ENCODE data around the gene RANBP17.
"Not testable (repeated sequence)": the region's sequence is repeated elsewhere in the genome, so short reads cannot be mapped to it uniquely, and the experiment has no call there.

RANBP17 gene

DNA sequence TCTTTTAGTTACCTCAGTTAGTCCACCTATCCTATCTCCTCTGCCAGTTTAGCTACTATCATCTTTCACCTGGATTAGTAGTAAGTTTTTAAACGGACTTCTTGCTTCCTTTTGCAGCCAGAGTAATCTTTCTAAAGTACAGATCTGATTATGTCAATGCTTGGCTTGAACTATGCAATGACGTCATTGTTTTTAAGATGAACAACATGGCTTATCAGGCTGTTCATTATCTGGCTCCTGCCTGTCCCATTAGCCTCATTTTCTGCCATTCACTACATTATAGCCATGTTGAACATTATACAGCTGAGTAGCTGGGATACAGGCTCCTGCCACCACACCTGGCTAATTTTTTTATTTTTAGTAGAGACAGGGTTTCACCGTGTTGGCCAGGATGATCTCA lies 98.7 kb downstream of the RANBP17 start:
- no peak for DNase-seq (ENCODE audit: low read depth)

DNA sequence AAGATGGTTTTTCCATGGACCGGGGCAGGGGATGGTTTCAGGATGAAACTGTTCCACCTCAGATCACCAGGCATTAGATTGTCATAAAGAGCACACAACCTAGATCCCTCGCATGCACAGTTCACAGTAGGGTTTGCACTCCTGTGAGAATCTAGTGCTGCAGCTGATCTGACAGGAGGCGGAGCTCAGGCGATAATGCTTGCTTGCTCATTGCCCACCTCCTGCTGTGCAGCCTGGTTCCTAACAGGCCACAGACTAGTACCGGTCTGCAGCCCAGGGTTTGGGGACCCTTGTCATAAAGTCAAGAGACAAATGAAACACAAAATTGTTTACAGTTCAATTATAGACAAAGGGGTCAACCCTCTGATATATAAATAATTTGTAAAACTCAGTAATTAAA lies 101.7 kb downstream of the RANBP17 start:
- DNase-seq (ENCODE audit: low read depth), result no peak

DNA sequence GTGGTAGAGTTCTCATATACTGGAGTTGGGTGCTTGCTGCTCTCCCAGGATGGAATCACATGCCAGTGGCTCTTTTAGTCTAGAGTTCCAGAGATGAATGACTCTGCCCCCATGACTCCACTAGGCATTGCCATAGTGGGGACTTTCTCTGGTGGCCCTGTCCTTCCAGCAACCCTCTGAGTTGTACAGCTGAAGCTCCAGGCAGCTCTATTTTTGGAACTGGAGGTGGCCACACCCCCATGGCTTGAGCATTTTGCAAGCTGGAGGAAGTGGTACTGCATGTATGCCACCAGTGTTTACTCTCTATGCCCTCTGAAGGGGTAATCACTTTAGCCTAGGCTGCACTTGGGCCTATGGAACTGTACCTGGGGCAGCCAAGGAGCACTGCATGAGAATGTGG lies 112.6 kb downstream of the RANBP17 start:
- DNase-seq (ENCODE audit: low read depth), result no peak

DNA sequence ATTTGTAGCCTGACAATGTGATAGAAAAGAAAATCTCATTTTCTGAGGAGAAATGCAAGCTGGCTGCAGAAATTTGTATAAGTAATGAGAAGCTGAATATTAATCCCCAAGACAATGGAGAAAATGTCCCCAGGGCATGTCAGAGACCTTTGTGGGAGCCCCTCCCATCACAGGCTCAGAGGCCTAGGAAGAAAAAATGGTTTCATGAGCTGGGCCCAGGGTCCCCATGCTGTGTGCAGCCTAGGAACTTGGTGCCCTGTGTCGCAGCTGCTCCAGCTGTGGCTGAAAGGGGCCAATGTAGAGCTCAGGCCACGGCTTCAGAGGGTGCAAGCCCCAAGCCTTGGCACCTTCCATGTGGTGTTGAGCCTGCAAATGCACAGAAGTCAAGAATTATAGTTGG lies 118.4 kb downstream of the RANBP17 start:
- not testable (repeated sequence) for DNase-seq (ENCODE audit: low read depth)

DNA sequence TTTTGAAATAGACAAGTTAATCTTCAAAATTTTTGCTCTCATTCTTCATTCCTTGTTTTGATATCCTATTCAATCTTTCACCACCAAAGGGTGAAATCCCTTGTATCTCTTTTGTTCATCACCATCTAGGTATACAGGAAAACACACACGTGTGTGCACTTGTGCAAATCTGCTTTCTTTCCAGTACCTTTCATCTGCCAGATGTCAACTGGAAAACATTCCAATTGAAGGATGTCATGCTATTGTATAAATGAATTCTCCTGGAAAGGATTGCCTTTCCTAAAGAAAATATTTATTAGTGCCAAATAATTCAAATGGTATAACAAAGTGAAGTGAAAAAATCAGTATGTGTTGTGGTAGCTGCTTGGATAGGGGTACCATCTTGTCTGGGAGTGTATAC lies 123.7 kb downstream of the RANBP17 start:
- DNase-seq (ENCODE audit: low read depth), result no peak

DNA sequence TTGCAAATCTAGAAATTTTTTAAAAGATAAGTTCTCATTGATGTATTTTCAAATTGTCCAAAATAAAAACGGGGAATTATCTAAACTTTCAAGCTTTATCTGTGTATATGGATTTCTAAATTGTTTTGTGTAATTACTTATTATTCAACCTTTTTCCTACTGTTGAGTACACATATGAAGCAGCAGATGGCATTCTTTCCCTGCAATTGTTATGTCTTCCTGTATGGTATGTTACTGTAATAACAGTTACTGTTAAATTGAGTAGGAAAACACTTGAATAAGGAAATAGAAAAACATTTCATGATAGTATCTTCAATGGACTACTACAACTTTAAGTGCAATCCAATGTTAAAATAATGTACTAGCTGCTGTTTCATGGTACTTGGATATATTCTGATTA lies 124.8 kb downstream of the RANBP17 start:
- DNase-seq (ENCODE audit: low read depth), result peak; percentile 0

DNA sequence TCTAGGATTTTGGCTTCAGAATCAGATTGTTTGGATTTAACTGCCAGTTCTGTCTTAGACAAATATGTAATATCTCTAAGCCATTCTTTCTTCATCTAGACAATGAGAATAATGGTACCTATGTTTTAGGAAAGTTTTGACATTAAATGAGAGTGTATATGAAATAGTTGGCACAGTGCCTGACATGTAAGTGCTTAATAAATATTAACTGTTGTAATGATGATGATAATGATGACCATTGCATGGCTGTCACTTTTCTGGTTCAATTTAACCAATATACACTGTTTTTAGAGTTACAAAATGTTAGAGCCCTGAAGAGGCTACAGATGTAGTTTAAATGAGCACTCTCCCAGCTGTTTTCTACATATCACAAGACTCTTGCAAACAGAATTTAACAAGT lies 131.7 kb downstream of the RANBP17 start:
- no peak for DNase-seq (ENCODE audit: low read depth)

DNA sequence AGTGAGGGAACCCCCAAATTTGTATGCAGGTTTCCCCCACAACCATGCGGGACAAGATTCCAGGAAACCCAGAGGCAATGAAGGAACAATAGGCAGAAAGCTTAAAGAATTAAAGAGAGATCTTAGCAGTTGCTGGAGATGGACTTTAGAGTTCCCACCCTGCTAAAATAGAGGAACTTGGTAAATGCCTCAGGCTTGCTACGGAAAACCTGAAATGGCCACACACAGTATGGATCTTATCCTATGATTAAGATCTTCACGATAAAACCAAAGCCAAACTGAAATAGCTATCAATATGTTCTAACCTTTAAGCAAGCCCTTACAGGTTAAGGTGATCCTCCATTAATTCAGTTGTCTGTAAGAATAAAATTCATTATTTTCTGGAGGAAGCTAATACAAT lies 148.3 kb downstream of the RANBP17 start:
- no peak for DNase-seq (ENCODE audit: low read depth)

DNA sequence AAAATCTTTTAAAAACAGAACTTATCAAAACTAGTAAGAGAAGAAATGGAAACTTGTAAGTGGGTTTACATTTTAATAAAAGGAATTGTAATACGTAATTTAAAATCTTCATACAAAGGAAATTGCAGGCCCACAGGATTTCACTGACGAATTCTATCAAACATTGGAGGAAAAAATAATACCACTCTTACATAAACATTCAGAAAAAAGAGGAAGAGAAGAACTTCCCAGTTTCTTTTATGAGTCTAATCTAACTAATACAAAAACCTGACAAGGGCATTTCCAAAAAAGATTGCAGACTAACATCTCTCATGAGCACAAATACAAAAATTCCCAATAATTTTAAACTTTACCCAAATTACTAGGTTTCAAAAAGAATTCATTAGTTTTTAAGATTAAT lies 149.0 kb downstream of the RANBP17 start:
- DNase-seq (ENCODE audit: low read depth), result no peak

DNA sequence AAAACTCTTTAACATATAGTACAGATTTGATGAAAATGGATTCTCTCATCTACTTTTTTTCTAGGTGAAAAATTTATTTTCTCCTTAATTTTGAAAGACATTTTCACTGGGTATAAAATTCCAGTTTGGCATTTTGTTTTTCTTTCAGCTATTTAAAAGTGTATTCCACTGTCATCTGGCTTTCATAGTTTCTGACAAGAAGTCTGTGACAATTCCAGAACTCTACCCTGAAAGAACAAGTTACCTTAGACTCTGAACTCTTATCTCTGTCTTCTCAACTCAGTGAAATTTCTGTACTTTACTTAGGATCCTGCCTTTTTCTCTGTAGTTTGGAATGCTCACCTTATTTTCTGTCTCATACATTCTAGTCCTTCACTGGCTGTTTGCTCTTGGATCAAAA lies 161.7 kb downstream of the RANBP17 start:
- no peak for DNase-seq (ENCODE audit: low read depth)

DNA sequence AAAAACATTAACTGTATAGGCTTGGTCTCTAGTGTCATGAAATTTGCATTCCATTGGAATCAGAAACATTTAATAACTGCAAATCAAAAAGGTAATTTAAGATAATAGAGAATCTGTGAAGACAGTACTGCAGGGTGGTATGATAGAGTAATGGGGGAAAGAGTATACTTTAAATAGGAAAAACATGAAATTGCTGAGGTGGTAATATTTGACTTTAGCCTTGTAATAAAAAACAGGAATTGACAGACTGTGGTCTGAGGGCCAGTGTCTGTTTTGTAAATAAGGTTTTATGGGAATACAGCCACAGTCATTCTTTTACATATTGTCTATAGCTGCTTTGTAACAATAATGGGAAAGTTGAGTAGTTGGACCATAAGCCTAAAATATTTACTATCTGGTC lies 162.3 kb downstream of the RANBP17 start:
- no peak for DNase-seq (ENCODE audit: low read depth)

DNA sequence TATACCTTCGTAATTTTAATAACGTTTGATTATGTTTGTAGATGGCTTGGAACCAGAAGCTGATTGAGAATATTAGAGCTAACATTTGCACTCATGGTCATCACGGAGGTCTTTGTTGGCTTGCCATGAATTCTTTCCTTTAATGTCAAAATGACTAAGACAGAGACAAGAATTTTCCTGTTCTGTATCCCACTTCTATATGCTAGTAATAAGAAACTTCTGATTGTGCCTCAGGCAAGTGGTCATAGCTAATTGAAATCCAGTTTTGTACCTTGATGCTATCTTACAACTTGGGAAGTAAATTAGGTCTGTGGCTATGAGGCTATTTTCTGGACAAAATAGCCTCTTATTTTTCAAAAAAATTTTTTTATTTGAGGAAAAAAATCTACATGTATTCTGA lies 167.6 kb downstream of the RANBP17 start:
- DNase-seq (ENCODE audit: low read depth), result no peak

DNA sequence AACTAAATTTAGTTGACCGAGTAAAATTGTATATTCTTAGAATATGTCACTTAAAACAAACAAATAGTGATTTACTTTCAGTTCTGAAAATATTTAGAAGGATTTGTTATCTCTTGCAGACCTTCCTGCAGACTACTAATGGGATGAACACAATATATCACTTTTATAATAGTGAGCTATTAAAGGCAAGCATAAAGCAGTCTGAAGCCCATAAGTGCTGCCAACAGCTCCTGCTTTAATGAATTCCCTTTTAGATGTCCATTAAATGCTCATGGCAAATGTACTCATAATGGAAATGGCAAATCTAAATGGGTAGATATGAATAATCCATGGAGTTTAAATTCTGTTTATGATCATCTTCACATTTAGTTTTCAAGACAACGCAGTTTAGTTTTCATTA lies 170.2 kb downstream of the RANBP17 start:
- no peak for DNase-seq (ENCODE audit: low read depth)

DNA sequence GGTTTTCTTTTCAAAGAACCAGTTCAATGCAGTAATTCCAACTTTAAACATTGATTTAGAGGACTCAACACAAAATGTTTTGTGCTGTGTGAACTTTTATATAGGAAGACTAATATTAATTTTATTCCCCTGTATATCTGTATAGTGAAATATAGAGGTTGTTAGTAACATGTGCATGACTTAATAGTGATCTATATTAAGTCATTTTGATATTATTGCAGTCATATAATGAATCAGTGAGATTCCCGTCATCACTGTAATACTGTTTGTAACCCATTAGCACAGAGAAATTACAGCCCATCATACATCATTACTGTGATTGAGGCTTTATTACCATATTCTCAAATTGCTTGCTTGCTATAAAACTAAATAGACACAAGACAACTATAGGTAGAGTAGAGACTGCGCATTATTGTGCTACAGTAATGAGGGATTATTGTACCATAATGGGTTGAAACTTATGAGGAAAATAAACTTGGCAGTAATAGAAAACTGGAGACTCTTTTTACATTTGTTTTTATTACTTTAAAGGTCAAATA lies 170.7 kb downstream of the RANBP17 start:
- no peak for DNase-seq (ENCODE audit: low read depth)

DNA sequence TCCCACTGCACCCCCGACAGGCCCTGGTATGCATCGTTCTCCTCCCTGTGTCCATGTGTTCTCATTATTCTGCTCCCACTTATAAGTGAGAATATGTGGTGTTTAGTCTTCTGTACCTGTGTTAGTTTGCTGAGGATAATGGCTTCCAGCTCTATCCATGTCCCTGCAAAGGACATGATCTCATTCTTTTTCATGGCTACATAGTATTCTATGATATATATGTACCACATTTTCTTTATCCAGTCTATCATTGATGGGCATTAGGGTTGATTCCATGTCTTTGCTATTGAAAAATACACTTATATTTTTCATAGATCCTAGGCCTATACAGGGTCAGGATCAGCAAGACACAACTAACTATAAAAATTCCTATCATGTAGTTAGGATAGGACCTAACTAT lies 180.1 kb downstream of the RANBP17 start:
- DNase-seq (ENCODE audit: low read depth), result not testable (repeated sequence)

DNA sequence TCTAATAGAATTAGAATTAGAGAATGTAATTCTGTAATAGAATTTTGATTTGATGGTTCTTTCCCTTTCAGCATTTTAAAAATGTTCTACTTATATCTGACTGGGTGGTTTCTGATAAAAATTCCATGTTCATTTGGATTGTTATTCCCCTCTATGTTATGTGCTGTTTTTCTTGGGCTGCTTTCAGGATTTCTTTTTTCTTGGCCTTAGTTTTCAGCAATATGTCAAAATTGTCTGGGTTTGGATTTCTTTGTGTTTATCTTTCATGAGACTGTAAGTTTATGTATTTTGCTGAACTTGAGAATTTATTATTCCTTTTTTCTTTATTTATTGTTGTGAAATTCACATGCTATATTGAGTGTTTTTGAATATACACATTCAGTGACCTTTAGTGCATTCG lies 189.1 kb downstream of the RANBP17 start:
- DNase-seq (ENCODE audit: low read depth), result no peak

DNA sequence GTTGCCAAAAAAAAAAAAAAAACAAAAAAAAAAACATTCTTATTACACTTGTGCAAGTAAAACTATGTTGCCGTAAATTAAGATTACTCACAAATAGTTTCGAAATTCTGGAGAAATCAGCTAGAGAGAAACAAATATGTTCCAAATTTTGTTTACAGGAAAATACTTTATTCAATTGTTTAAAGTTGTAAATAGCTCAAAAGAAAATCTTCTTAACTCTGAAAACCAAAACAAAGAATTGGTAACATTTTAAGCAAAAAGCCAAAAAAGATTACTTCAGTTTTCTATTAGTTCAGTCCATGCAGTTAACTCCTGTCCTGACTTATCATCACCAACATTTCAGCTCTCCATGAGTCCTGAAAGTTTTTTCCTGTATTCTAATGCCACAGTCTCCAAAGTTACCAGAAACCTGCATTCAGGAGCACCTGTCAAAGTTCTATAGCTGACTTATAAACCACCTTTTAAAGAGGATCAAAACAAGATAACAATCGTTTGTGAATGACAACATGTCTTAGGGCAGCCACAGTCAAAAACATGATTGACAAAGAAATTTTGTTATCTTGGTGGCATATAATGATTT lies 194.1 kb downstream of the RANBP17 start:
- DNase-seq (ENCODE audit: low read depth), result no peak

DNA sequence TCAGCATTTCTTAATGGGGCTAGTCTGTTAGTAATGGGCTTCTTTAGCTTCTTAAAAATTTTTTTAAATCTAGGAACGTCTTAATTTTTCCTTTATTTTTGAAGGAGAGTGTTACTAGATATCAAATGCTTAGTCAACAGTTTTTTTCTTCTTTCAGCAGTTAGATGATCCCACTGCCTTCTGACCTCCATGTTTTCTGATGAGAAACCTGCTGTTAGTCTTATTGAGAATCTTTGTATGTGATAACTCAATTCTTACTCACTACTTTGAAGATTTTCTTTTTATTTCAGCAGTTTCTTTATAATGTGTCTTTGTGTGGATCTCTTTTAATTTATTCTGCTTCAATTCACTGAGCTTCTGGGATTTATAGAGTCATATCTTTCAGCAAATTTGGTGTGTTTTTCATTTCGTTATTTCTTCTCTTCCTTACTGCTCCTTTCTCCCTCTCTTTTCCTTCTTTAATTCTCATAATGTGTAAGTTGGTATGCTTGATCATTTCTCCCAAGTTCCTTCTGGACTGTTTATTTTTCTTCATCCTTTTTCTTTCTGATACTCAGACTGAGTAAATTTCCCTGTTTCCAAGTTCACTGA lies 205.8 kb downstream of the RANBP17 start:
- DNase-seq (ENCODE audit: low read depth), result no peak

DNA sequence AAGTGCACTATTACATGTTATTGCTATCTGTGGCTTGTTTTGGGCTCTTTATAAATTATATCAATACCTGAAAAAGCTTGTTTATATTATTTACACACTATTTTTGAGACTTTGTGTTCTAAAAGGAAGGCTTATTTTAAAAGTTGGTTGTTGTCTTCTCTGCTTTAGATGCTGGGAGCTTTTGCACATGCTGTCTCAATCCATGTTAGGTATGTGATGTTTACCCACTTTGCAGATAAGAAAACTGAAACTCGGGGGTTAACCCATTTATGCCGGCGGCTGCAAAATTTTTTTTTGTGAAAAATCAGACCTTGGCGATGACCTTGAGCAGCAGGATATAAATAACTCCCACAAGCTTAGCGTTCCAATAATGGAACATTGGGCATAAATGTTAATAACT lies 212.9 kb downstream of the RANBP17 start:
- no peak for DNase-seq (ENCODE audit: low read depth)

DNA sequence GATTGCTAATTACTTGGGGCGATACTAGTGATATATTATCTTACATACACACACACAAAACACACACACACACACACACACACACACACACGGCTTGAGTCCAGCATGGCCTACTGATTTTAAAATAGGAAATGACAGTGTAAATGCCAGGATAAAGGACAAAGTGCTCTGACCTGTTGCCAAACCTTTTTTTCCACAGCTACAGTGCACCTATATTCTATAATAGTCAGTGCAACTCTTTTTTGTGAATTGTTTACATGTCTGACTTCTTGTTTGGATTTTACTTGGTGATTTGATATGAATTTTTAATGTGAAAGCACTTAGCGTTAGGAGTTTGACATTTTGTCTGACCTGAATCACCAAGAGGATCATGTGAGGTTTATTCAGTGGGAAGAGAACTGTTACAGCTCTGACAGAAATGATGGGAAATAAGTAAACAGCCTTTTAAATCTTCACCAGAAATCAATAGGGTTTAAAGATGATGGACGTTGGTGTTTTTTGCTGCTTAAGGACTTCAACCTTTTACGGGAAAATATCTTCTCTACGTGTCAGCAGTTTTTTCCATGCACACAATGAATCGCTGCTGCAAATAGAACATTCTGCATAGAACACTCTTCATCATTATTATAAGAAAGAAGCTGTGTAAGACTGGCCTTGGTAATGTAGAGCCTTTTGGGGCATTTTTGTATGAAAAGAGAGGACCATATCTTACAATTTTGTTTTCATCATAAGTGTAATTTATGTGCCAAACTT lies 218.5 kb downstream of the RANBP17 start:
- DNase-seq (ENCODE audit: low read depth), result no peak

DNA sequence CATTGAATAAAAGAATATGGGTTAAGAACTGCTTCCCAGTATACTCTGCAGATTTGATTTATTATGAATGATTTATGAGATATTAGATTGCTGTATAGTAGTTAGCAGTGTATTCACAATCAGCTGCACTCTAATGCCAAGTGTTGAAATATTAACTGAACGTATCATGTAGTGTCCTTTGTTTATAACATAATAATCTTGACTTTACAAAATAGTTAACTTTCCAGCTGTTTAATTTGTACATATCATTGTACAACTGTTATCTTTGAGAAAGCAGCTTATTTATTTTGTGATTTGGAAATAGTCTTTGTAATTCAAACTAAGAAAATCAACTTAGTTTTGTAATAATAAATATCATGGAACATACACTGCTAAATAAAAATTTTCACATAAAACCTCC lies 219.5 kb downstream of the RANBP17 start:
- no peak for DNase-seq (ENCODE audit: low read depth)

DNA sequence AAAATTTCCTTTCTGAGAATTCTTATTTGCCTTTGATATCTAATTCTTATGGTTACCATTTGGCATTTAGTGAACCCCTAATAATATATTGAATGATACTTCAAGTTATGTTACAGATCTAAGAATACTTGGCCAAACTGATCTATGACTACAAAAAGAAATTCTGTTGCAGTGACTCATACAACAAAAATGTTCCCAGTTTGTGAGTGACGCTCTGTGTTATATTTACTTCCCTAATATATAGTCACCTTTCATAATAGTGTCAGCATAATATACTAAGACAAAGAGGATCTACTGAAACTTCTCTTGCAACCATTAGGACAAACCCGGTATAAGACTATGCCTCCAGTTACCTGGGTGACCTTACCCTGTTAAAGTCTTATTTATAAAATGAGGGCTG lies 230.4 kb downstream of the RANBP17 start:
- DNase-seq (ENCODE audit: low read depth), result peak; percentile 1

DNA sequence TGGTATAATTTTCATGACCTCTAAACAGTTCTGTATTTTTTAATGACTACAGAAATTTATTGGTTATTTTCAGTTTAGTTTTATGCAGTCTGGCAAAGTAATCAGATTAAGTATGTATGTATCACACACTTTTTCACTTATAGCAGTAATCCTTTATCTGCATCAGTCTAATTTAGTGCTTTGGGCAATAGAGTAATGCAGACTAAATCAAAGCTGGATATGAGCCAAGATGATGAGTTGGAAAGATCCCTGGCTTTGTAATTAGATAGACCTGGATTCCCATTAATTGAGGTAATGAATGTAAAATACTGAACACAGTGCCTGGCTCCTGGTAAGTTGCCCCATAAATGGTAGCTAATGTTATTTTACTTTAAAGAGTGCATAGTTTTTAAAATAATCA lies 231.8 kb downstream of the RANBP17 start:
- no peak for DNase-seq (ENCODE audit: low read depth)

DNA sequence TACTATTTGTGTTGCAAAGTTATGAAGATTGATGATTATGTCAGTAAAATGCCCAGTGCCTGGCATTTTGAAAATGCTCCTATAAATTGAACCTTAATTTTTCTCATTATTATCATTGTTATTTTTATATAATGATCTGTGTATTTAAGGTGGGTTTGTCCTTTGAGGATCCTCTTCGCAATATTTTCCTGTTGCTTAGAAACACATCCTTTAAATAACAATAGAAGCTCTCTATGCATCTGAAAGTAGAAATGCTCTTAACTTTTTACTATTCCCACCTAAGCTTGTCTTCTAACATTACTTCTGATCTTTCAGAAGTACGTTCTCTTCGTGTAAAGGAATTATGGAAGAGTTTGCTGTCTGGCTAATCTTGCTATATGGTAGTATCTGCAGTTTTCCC lies 232.5 kb downstream of the RANBP17 start:
- no peak for DNase-seq (ENCODE audit: low read depth)

Data from GM04504 (cell line).